ENCODE measurements around the gene CERS1. TPM values are rescaled to one million over a fixed set of nuclear protein-coding genes. Genes with fewer than 3 reads are reported as not detected.

Gene CERS1
- total and polyA plus RNA-seq, 10 of the 15 experiments (the other 5 are each of a cell fraction or from before 2014, with no cell fraction given): 0.19 TPM; not detected in 9

DNA sequence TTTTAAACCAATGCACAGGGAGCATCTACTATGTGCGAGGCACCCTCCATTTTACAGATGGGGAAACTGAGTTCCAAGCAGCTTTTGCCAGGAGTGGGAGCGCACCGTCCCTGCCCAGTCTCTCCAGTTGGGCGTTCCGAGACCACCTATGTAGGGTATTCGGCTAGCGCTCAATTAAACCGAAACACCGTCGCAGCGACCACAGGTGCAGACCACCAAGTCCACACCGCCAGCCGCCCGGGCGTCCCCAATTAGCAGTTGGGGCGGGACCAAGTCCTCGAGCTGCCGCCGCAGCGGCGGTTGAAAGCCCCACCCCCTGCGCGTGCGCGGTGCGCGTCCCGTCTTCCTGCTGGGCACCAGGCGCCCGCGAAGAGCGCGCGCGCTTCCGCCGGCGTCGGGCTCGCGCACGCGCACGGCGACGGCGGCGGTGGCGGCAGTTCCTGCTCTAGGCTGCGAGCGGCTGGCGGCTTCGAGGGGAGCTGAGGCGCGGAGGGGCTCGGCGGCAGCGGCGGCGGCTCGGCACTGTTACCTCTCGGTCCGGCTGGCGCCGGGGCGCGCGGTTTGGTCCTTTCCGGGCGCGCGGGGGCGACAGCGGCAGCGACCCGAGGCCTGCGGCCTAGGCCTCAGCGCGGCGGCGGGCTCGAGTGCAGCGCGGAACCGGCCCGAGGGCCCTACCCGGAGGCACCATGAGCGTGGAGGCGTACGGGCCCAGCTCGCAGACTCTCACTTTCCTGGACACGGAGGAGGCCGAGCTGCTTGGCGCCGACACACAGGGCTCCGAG is 64.2 kb downstream of the CERS1 start, which contains the start of gene UPF1:
Gene UPF1, plus strand, starts transcription at position 436 of the 782 bp plus-strand sequence. Its CDS starts 251 bp downstream, at position 687.
- Histone ChIP-seq H3K9me3 (replicated peaks; ENCODE audit: control insufficient read depth, insufficient read depth, low read length) (peaks cover 2% of the 10 kb centered on the region; the same call in 1 of the 3 replicates), H3K4me2 (ENCODE audit: control insufficient read depth, insufficient read depth) (peak within 1 kb of the TSS; percentile 73), H3K4me1 (ENCODE audit: control insufficient read depth, insufficient read depth, low read length) (no peaks in the 10 kb centered on the region; the same call in 1 of the 2 replicates), H3K27ac (ENCODE audit: control insufficient read depth, insufficient read depth) (peak within 1 kb of the TSS; percentile 91), H3K4me3 (peak within 1 kb of the TSS; percentile 93), H2AFZ (ENCODE audit: control insufficient read depth, low read depth, low read length) (peak within 1 kb of the TSS; percentile 99), H3K79me2 (ENCODE audit: control insufficient read depth, insufficient read depth, low read length) (peaks cover 50% of the 10 kb centered on the region), H3K9ac (ENCODE audit: control insufficient read depth, insufficient read depth, low read length) (peak within 1 kb of the TSS; percentile 84), H3K36me3 (ENCODE audit: control insufficient read depth in 2 of 2, insufficient read depth in 2 of 2, low read length in 1 of 2) (peaks cover 1 to 6% of the 10 kb centered on the region in 2 experiments; a peak in 3 of 4 replicates), H4K20me1 (ENCODE audit: control insufficient read depth, insufficient read depth) (peaks cover 13% of the 10 kb centered on the region; the same call in 1 of the 2 replicates), H3K27me3 (replicated peaks in 1 of 2; ENCODE audit: control insufficient read depth in 2 of 2, insufficient read depth in 2 of 2, low read length in 1 of 2) (no peaks in the 10 kb centered on the region)
- ChIA-PET SMC1A (ENCODE audit: uncharacterized antibody, unreplicated experiment) (interaction anchor here (1.3 to 4.2 kb wide), 3 partner anchors 12 to 19 kb away, joined by 6 to 24 read pairs (median 11); no protein-coding TSS in a partner anchor), RAD21 (ENCODE audit: unreplicated experiment) (interaction anchor here (1.0 to 3.5 kb wide), 4 partner anchors 9 to 312 kb away, joined by 3 to 24 read pairs (median 4); no protein-coding TSS in a partner anchor), CTCF (interaction anchor here (0.7 to 8.2 kb wide), 5 partner anchors 9 to 311 kb away, joined by 3 to 109 read pairs (median 3); no protein-coding TSS in a partner anchor), POLR2A (interaction anchor here (0.6 to 2.2 kb wide), 7 partner anchors 9 to 352 kb away, joined by 3 to 8 read pairs (median 5); partner anchors contain the start of gene COPE)
- in situ Hi-C loops (cut with MboI) (no loop called here), intact Hi-C loops (cut with micrococcal nuclease; ENCODE audit: unreplicated experiment) (loop anchor here (5.0 kb wide), 1 partner anchor 239 kb away; no protein-coding TSS in a partner anchor)
- ATAC-seq: peak; percentile 68
- peak; percentile 57 for FAIRE-seq
- under 1% methylated on average over 69 of the region's 96 CpGs for WGBS (ENCODE audit: insufficient coverage, insufficient replicate concordance, low lambda C conversion rate, missing lambda C conversion rate)
- DNase-seq (ENCODE audit: low read depth, low spot score): no peak
- no TSS peak for BruUV-seq (replicated peaks)
- TF ChIP-seq DPF2 (IDR thresholded peaks at IDR 0.05) (peak; percentile 92), ZBTB33 (IDR thresholded peaks at IDR 0.05) (no peak), FOXM1 (IDR thresholded peaks at IDR 0.05; ENCODE audit: low read depth, low read length) (no peak), ZNF24 (IDR thresholded peaks at IDR 0.05) (peak; percentile 68), NRF1 (conservative IDR thresholded peaks at IDR 0.05; ENCODE audit: low read depth, low read length) (peak; percentile 86), KLF5 (IDR thresholded peaks at IDR 0.05; ENCODE audit: partially characterized antibody) (peak; percentile 21), ASH2L (IDR thresholded peaks at IDR 0.05; ENCODE audit: borderline replicate concordance, low read depth) (peak; percentile 36; the same call in 1 of the 2 replicates), ESRRA (IDR thresholded peaks at IDR 0.05; ENCODE audit: low read length) (peak; percentile 11; the same call in 1 of the 2 replicates), POLR2AphosphoS5 (IDR thresholded peaks at IDR 0.05; ENCODE audit: low read length) (peak; percentile 86), NR2F1 (conservative IDR thresholded peaks at IDR 0.05) (peak; percentile 78), CHD1 (IDR thresholded peaks at IDR 0.05; ENCODE audit: low read depth, low read length) (peak; percentile 36), IKZF2 (IDR thresholded peaks at IDR 0.05) (0 out of 4 replicates have a peak, but pooled peaks of 1 of the 2 experiments have one; percentile 10), LARP7 (IDR thresholded peaks at IDR 0.05) (peak; percentile 100), POLR2AphosphoS2 (IDR thresholded peaks at IDR 0.05; ENCODE audit: low read depth, low read length) (peak; percentile 75; the same call in 1 of the 2 replicates), ZNF207 (IDR thresholded peaks at IDR 0.05; ENCODE audit: borderline replicate concordance) (peak; percentile 88), IKZF1 (conservative IDR thresholded peaks at IDR 0.05) (peak; percentile 93)
- TF ChIP-seq, protein P1, sequence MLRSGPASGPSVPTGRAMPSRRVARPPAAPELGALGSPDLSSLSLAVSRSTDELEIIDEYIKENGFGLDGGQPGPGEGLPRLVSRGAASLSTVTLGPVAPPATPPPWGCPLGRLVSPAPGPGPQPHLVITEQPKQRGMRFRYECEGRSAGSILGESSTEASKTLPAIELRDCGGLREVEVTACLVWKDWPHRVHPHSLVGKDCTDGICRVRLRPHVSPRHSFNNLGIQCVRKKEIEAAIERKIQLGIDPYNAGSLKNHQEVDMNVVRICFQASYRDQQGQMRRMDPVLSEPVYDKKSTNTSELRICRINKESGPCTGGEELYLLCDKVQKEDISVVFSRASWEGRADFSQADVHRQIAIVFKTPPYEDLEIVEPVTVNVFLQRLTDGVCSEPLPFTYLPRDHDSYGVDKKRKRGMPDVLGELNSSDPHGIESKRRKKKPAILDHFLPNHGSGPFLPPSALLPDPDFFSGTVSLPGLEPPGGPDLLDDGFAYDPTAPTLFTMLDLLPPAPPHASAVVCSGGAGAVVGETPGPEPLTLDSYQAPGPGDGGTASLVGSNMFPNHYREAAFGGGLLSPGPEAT (IDR thresholded peaks at IDR 0.05; ENCODE audit: low read depth): 0 out of 2 replicates have a peak, but pooled peaks have one; percentile 36
